Adipocyte (in vitro differentiated cells): ENCODE data around the gene ADRA2B.
A peak's percentile ranks its signal among the peaks of the same experiment; 100 is the strongest.
"Not testable (repeated sequence)": the region's sequence is repeated elsewhere in the genome, so short reads cannot be mapped to it uniquely, and the experiment has no call there.

Experiments
- DNase-seq: peaks from one replicate; pipeline ENCODE4 v3.0.0-alpha.2; 2015; ENCODE audit warnings: low read depth
- H3K27me3 ChIP-seq: replicated peaks from 2 replicates; pipeline ENCODE4 v1.7.0; 2013; ENCODE audit warnings: mild to moderate bottlenecking, low read length, moderate library complexity; ENCODE audit not compliant: control insufficient read depth, insufficient read depth
- H3K36me3 ChIP-seq: 2 replicates; pipeline ENCODE4 v1.7.0; 2013; ENCODE audit warnings: low read length, mild to moderate bottlenecking, moderate library complexity; ENCODE audit not compliant: control insufficient read depth, insufficient read depth, severe bottlenecking
- H3K4me1 ChIP-seq: 2 replicates; pipeline ENCODE4 v1.7.0; 2013; ENCODE audit warnings: mild to moderate bottlenecking, low read length, moderate library complexity; ENCODE audit not compliant: control insufficient read depth, insufficient read depth
- H3K4me3 ChIP-seq: 2 replicates; pipeline ENCODE4 v1.7.0; 2013; ENCODE audit warnings: mild to moderate bottlenecking, low read length, moderate library complexity
- H3K9ac ChIP-seq: 2 replicates; pipeline ENCODE4 v1.7.0; 2013; ENCODE audit warnings: mild to moderate bottlenecking, low read length, moderate library complexity
- H3K9me3 ChIP-seq: 2 replicates; pipeline ENCODE4 v1.7.0; 2013; ENCODE audit warnings: mild to moderate bottlenecking, low read length, moderate library complexity; ENCODE audit not compliant: control insufficient read depth

Gene ADRA2B

DNA sequence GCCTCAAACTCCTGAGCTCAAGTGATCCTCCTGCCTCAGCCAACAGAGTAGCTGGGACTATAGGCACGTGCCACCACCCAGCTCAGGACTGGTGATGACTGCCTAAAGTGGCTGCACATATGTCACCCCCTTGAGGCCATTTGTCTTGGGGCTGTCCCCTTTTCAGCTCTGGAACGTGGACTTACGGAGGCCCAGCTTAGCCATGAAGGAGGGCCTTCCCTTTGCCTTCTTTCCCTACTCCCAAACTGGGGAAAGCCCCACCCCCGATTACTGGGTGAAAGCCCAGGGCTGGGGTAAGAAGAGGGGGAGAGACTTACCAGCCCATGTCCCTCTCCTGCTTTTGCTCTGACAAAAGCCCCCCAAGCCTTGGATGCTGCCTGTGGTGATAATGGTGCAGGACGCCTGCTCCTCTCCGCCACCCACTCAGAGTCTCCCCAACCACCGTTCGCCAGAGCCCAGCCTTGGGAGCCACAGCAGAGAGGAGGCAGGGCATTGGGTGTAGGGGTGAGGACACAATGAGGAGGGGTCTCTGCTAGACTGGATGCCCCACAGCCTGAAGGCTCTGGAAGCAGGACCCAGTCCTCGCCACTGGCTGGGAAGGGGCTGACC, 31.3 kb upstream of the ADRA2B start:
- Histone ChIP-seq H3K27me3 (no peaks in the 10 kb centered on the region), H3K9ac (no peak overlapping the region), H3K4me3 (no peak overlapping the region), H3K4me1 (peaks cover 20% of the 10 kb centered on the region), H3K36me3 (no peaks in the 10 kb centered on the region), H3K9me3 (no peaks in the 10 kb centered on the region)
- DNase-seq = no peak

DNA sequence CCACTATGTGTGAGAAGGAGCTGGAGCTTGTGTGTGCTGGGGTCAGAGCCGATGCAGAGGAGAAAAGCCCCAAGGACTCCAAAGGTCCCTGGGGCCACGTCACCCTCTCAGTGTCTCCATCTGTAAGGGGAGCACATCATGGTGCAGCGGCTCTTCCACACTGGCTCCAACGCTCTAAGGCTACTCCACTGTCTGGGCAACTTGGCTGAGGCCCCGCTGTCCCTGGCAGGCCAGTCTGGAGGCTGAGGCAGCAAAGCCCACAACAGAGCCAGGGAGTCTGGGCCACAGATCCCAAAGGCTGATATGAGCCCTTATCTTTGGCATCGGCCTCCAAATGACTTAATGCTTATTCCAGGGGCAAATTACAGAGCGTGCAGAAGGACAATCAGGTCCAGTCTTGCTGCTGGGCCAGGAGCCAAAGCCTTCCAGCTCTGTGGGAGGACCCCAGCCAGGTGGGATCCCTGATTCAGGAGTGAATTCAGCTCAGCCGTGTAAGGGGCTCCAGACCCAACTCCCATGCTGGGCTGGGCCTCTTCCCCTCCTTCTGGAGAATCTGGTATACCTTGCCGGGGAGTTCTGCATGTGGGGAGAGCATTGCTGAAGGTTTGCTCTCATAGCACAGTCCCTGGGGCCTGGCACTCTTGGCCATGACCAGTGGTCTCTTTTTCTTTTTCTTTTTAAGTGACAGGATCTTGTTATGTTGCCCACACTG, 30.7 kb upstream of the ADRA2B start:
- H3K36me3 ChIP-seq = no peaks in the 10 kb centered on the region
- H3K4me3 ChIP-seq = no peak overlapping the region
- H3K4me1 ChIP-seq = peaks cover 20% of the 10 kb centered on the region
- DNase-seq = no peak
- H3K9me3 ChIP-seq = no peaks in the 10 kb centered on the region
- H3K27me3 ChIP-seq = no peaks in the 10 kb centered on the region
- no peak overlapping the region for H3K9ac ChIP-seq

DNA sequence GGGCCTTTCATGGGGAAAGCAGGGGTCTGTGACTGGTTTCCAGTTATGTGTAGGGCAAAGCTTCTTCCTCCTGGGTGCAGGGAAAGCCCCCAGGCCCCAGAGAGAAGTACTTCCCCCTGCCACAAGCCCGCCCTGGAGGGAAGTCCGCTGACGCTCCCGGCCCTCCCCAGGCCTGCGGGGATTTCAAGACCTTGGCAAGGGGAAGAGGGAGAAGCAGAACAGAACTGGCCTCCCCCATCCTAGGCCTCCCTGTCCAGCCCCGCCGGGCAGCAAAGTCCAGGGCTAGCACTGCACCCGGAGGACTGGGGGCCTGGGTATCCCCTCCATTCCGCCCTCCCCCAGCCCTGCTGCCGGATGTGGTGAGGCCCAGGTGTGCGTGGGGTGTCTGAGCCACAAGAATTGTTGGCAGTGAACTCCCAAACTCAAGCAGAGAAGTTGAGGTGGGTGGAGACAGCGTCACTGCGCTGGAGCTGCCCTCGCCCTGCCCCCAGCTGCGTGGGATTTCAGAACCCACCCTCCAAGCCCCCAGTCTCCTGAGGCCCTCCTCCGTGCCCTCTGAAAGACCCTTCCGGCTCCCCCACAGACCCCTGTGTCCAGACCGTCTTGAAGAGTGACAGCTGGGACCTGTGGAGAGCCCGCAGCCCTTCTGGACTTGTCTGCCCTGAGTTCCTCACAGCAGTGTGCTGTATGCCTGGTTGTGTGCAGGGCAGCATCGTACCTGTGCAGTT, 29.9 kb upstream of the ADRA2B start:
- H3K4me1 ChIP-seq = peaks cover 20% of the 10 kb centered on the region
- no peak overlapping the region for H3K4me3 ChIP-seq
- no peaks in the 10 kb centered on the region for H3K27me3 ChIP-seq
- no peaks in the 10 kb centered on the region for H3K36me3 ChIP-seq
- no peak overlapping the region for H3K9ac ChIP-seq
- no peaks in the 10 kb centered on the region for H3K9me3 ChIP-seq
- DNase-seq = no peak

DNA sequence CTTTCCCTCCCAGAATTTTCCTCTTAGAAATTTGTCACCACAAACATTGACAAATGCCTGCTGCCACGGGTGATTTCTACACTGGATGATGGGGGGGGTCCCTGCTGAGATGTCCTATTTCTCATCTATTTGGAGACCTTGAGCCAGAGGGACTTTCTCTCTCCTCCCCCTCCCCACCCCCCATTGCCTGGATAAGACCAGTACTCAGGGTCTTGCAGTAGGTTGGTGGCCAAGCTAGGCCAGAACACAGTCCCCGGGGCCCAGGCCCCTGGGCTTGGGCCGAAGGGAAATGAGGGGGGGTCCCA, 29.4 kb upstream of the ADRA2B start:
- Histone ChIP-seq H3K27me3 (no peaks in the 10 kb centered on the region), H3K9me3 (no peaks in the 10 kb centered on the region), H3K36me3 (no peaks in the 10 kb centered on the region), H3K4me3 (peak overlapping the region; percentile 80), H3K9ac (no peak overlapping the region), H3K4me1 (peaks cover 20% of the 10 kb centered on the region)
- DNase-seq = no peak

DNA sequence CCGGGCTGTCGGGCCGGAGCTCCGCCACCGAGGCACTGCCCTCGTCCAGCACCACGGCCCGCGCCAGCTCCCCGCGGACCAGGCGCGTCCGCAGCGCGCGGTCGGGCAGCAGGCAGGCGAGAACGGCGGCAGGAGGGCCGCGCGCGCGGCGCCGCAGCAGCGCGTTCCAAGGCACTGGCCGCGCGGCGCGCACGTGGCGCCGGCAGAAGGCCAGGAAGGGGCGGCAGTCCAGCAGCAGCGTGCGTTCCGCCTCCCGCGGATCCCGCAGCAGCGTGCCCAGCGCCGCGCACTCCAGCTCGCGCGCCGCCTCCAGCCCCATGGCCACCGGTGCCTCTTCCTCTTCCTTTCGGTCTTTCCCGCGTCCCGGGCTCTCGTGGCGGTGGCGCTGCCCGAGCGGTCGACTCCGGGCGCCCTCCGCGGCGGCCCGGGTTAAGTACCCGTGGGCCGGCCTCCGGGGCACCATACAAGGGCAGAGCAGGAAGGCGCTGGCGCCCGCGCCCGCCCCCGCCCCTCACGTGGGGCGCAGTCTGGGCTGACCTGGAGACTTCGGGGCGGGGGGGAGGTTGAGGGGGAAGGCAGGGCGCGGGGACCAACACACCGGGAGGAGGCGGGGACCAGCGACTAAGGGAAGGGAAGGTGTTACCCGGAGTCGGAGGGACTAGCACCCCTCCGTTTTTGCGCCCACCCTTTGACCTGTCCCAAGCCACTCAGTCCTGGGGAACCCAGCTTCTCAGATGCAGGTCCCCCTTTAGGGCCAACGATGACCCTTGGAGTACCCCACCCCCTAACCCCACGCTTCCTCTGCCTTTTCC, 28.9 kb upstream of the ADRA2B start, which contains the start of gene DUSP2:
DUSP2 (minus strand) TSS at position 405 of the 812 bp plus-strand sequence; CDS start at position 319, 86 bp downstream.
- Histone ChIP-seq H3K4me1 (peaks cover 20% of the 10 kb centered on the region), H3K9me3 (no peaks in the 10 kb centered on the region), H3K27me3 (no peaks in the 10 kb centered on the region), H3K36me3 (no peaks in the 10 kb centered on the region), H3K9ac (peak within 1 kb of the TSS; percentile 73), H3K4me3 (peak within 1 kb of the TSS; percentile 80)
- DNase-seq = peak; percentile 74

DNA sequence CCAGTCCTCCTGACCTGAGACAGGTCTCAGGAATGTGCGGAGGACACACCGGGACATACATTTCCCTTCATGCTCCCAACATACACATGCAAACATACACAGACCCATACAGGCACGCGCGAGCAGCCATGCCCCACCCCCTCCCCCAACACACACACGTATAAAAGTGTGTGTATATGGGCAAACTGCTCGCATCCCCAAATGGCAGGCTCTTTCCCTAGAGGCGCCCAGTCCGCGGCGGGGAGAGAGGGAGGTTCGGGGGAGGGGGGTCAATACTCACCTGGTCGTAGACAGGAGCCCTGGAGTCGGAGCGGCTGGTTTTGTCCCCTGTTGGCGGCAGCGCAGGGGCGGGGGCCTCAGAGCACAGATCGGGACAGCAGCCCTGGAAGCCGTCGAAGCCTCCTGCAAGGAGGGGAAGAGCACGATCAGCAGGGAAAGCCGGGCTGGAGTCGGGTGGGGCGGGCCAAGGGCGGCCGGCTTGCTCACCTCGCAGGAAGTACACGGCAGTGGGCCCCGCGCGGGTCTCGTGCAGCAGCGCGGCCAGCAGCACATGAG, 28.2 kb upstream of the ADRA2B start:
- Histone ChIP-seq H3K4me3 (peak overlapping the region; percentile 80), H3K9ac (peak overlapping the region; percentile 73), H3K27me3 (no peaks in the 10 kb centered on the region), H3K36me3 (no peaks in the 10 kb centered on the region), H3K4me1 (peaks cover 20% of the 10 kb centered on the region), H3K9me3 (no peaks in the 10 kb centered on the region)
- no peak for DNase-seq

DNA sequence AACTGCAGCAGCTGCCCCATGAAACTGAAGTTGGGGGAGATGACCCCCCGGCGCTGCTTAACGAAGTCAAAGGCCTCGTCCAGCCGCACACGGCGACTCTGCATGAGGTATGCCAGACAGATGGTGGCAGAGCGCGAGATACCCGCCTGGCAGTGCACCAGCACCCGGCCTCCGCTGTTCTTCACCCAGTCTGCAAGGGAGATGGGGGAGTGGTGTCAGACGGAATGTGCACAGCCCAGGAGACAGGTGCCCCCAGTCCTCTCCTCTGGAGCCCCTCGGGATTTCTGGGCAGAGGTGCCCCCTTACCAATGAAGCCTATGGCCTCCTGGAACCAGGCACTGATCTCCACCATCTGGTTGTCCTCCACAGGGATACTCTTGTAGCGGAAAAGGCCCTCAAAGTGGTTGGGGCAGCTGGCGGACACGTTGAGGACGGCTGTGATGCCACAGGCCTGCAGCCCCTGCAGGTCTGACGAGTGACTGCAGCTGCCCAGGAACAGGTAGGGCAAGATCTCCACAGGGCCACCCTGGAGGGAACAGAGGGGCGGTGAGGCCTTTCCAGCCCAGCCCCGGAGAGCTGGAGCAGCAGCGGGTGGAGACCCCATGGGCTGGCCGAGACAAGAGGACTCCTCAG, 27.6 kb upstream of the ADRA2B start:
- no peak for DNase-seq
- peaks cover 20% of the 10 kb centered on the region for H3K4me1 ChIP-seq
- no peaks in the 10 kb centered on the region for H3K36me3 ChIP-seq
- peak overlapping the region; percentile 73 for H3K9ac ChIP-seq
- H3K27me3 ChIP-seq = no peaks in the 10 kb centered on the region
- H3K4me3 ChIP-seq = peak overlapping the region; percentile 80
- H3K9me3 ChIP-seq = no peaks in the 10 kb centered on the region

DNA sequence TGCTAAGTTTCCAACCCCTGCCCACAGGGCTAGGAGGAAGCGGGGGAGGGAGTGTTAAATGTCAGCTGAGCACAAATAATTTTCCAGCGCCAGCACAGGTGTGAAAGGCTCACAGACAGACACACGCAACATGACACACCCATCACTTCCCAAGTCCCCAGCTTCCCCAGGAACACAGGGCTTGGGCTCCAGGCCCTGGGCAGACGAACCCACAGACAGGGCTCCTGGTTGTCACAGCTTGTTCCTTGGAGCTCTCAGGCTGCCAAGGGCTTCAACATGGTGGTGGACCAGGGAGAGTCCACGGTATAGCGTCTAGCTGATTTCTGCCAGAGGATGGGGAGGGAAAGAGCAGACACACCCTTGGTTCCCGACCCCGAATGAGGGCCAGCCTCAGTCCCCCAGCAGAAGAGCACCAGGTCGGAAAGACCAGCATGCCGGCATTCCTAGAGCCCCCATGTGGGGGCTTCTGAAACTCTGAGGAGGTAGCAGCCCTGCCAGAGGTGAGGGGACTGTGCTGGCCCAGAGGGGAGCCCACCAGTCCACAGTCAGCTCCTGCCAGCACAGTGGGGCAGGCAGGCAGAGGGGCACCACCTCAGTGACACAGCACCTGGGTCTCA, 27.0 kb upstream of the ADRA2B start:
- DNase-seq = no peak
- Histone ChIP-seq H3K4me1 (peaks cover 20% of the 10 kb centered on the region), H3K4me3 (no peak overlapping the region), H3K27me3 (no peaks in the 10 kb centered on the region), H3K36me3 (no peaks in the 10 kb centered on the region), H3K9me3 (no peaks in the 10 kb centered on the region), H3K9ac (no peak overlapping the region)

DNA sequence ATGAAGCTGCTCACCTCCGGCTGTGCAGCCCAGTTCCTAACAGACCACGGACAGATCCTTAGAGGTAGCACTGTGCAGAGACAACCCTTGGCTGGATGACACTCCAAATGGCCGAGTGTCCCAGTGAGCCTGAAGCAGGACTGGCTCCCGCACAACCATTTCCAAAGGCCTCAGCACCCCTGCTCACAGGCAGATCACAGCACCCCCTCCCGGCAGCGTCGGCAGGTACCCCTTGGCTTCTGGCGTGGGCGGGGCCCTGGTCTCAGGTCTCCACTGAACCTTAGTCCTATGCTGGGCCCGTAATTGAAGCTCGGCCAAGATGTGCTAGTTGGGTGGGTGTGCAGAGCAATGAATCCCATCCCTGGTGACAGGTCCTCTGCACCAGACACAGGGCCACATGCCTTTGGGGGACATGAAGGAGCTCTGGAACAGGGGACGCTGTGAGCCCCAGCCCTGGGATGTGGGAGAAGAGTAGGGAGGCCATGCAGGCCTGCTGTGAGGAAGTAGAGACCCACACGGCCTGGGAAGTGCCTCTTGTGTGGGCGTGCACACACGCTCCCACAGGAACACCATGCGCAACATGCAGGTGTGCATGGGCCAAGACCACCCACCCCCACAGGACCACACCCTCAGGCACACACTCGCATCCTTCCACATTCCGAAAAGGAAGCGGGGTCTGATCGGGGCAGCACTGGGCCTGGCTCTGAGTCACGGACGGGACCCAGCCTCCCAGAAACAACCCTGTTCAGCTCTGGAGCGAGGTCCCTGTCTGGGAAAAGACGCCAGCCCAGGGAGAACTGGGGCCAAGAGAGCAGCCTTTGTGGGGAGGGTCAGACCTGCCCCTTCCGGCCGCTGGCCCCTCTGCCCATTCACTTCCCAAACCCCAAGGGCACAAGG, 26.1 kb upstream of the ADRA2B start:
- H3K4me1 ChIP-seq = peaks cover 14% of the 10 kb centered on the region
- no peak for DNase-seq
- H3K27me3 ChIP-seq = peaks cover 6% of the 10 kb centered on the region

DNA sequence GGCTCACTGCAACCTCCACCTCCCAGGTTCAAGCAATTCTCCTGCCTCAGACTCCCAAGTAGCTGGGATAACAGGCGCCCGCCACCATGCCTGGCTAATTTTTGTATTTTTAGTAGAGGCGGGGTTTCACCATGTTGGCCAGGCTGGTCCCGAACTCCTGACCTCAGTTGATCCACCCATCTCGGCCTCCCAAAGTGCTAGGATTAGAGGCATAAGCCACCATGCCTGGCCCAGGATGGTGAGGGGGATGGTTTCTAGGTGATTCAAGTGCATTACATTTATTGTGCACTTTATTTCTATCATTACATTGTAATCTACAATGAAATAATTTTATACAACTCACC, 25.2 kb upstream of the ADRA2B start:
- not testable (repeated sequence) for H3K9ac ChIP-seq, DNase-seq, H3K4me3 ChIP-seq, H3K9me3 ChIP-seq, H3K4me1 ChIP-seq, H3K36me3 ChIP-seq
- H3K27me3 ChIP-seq = peaks cover 11% of the 10 kb centered on the region

More for the DNA sequence above, 26.1 kb upstream of the ADRA2B start:
- H3K36me3 ChIP-seq = no peaks in the 10 kb centered on the region
- no peak overlapping the region for H3K9ac ChIP-seq
- no peaks in the 10 kb centered on the region for H3K9me3 ChIP-seq
- H3K4me3 ChIP-seq = no peak overlapping the region
